ENCODE data around the gene GTF2F2.

GRCh38 chr13:45278096-45278645 lies 157.9 kb downstream of the GTF2F2 start:
- TF ChIP-seq CTCF (IDR thresholded peaks at IDR 0.05) (no peak), EZH2 (IDR thresholded peaks at IDR 0.05; ENCODE audit: borderline replicate concordance, insufficient read depth, low read depth, low read length, poor library complexity, severe bottlenecking) (no peak)
